ENCODE measurements around the gene SCNN1B.

The SCNN1B gene

GRCh38 chr16:23319861-23320615 is 17.9 kb downstream of the SCNN1B start:
- no peak for DNase-seq (ENCODE audit: low read depth in 1 of 2, low spot score in 1 of 2)
- no peaks in the 10 kb centered on the region for H3K27me3 ChIP-seq (ENCODE audit: insufficient read depth, poor library complexity, severe bottlenecking)
- no peak overlapping the region for H3K4me3 ChIP-seq (replicated peaks; ENCODE audit: insufficient read depth, low read length)
- H3K27ac ChIP-seq (replicated peaks), result no peak overlapping the region
- no peak for TF ChIP-seq POLR2AphosphoS5 (IDR thresholded peaks at IDR 0.05; ENCODE audit: low read depth)
- no peak for TF ChIP-seq CTCF (IDR thresholded peaks at IDR 0.05; ENCODE audit: insufficient read depth, low read length)
- no peak for TF ChIP-seq GABPA (IDR thresholded peaks at IDR 0.05; ENCODE audit: low read depth)
- no peak for TF ChIP-seq REST (IDR thresholded peaks at IDR 0.05; ENCODE audit: insufficient replicate concordance, low read depth)
- no peak for TF ChIP-seq SPI1 (IDR thresholded peaks at IDR 0.05; ENCODE audit: borderline replicate concordance, low read depth)

GRCh38 chr16:23320693-23321092 is 18.6 kb downstream of the SCNN1B start:
- H3K27me3 ChIP-seq (ENCODE audit: insufficient read depth, poor library complexity, severe bottlenecking), result no peaks in the 10 kb centered on the region
- H3K4me3 ChIP-seq (replicated peaks; ENCODE audit: insufficient read depth, low read length), result no peak overlapping the region
- DNase-seq (ENCODE audit: low read depth in 1 of 2, low spot score in 1 of 2), result no peak
- H3K27ac ChIP-seq (replicated peaks), result no peak overlapping the region
- no peak for TF ChIP-seq POLR2AphosphoS5 (IDR thresholded peaks at IDR 0.05; ENCODE audit: low read depth)
- no peak for TF ChIP-seq REST (IDR thresholded peaks at IDR 0.05; ENCODE audit: insufficient replicate concordance, low read depth)
- TF ChIP-seq GABPA (IDR thresholded peaks at IDR 0.05; ENCODE audit: low read depth), result no peak
- TF ChIP-seq CTCF (IDR thresholded peaks at IDR 0.05; ENCODE audit: insufficient read depth, low read length), result no peak
- TF ChIP-seq SPI1 (IDR thresholded peaks at IDR 0.05; ENCODE audit: borderline replicate concordance, low read depth), result no peak

GRCh38 chr16:23321206-23321875 is 19.2 kb downstream of the SCNN1B start:
- Histone ChIP-seq H3K27ac (replicated peaks) (no peak overlapping the region), H3K4me3 (replicated peaks; ENCODE audit: insufficient read depth, low read length) (no peak overlapping the region), H3K27me3 (ENCODE audit: insufficient read depth, poor library complexity, severe bottlenecking) (no peaks in the 10 kb centered on the region)
- TF ChIP-seq SPI1 (IDR thresholded peaks at IDR 0.05; ENCODE audit: borderline replicate concordance, low read depth), result no peak
- no peak for TF ChIP-seq CTCF (IDR thresholded peaks at IDR 0.05; ENCODE audit: insufficient read depth, low read length)
- TF ChIP-seq POLR2AphosphoS5 (IDR thresholded peaks at IDR 0.05; ENCODE audit: low read depth), result no peak
- TF ChIP-seq REST (IDR thresholded peaks at IDR 0.05; ENCODE audit: insufficient replicate concordance, low read depth), result no peak
- no peak for DNase-seq (ENCODE audit: low read depth in 1 of 2, low spot score in 1 of 2)
